A549 (cell line): ENCODE results near the gene DAO.

ENCODE experiments used
- EP300 ChIP-seq, 2 experiments: fragments of >200 bp; sonication (Bioruptor Twin); formaldehyde crosslinking; IDR thresholded peaks; 2 replicates in 1 of 2; 3 replicates in 1 of 2; pipeline ENCODE4 v1.6.1; 2016 to 2017
- TP53 ChIP-seq: fragments of 250-450 bp; sonication (Bioruptor Pico); IDR thresholded peaks from 2 replicates; pipeline ENCODE4 v1.5.0; 2021; ENCODE audit warnings: mild to moderate bottlenecking, moderate library complexity
- TF ChIP-seq, protein P1 (sequence below): fragments of >200 bp; sonication (Bioruptor Twin); formaldehyde crosslinking; IDR thresholded peaks from 3 replicates; pipeline ENCODE4 v1.5.1; 2016

DNA sequence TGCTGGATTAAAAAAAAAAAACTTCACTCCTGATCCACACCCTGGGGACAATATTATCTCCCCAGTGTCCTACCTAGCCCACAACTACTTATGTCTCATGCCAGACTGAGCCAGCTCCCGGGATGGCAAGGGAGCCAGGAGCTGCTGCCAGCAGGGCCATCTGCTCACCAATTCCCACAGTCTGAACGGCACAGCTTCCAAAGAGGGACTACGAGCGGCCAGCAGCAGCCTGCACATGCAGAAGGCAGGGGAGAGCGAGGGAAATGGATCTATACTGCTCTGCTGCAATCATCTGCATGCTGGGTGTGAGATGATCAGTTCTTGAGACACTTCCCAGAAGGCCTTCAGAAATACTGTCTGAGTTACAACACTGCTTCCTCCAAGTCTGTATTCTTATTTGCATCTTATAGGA, 33.6 kb upstream of the DAO start:
- TF ChIP-seq, protein P1, sequence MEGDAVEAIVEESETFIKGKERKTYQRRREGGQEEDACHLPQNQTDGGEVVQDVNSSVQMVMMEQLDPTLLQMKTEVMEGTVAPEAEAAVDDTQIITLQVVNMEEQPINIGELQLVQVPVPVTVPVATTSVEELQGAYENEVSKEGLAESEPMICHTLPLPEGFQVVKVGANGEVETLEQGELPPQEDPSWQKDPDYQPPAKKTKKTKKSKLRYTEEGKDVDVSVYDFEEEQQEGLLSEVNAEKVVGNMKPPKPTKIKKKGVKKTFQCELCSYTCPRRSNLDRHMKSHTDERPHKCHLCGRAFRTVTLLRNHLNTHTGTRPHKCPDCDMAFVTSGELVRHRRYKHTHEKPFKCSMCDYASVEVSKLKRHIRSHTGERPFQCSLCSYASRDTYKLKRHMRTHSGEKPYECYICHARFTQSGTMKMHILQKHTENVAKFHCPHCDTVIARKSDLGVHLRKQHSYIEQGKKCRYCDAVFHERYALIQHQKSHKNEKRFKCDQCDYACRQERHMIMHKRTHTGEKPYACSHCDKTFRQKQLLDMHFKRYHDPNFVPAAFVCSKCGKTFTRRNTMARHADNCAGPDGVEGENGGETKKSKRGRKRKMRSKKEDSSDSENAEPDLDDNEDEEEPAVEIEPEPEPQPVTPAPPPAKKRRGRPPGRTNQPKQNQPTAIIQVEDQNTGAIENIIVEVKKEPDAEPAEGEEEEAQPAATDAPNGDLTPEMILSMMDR = no peak
- no peak for TF ChIP-seq TP53 (CRISPR knock-in tag)
- no peak for TF ChIP-seq EP300 (IDR thresholded peaks at IDR 0.05)
